ENCODE data around the gene MAP3K19. TPM values are rescaled to one million over a fixed set of nuclear protein-coding genes. Genes with fewer than 3 reads are reported as not detected.

The MAP3K19 gene
- total RNA-seq, 1 experiment from 2014 or later: not detected

DNA sequence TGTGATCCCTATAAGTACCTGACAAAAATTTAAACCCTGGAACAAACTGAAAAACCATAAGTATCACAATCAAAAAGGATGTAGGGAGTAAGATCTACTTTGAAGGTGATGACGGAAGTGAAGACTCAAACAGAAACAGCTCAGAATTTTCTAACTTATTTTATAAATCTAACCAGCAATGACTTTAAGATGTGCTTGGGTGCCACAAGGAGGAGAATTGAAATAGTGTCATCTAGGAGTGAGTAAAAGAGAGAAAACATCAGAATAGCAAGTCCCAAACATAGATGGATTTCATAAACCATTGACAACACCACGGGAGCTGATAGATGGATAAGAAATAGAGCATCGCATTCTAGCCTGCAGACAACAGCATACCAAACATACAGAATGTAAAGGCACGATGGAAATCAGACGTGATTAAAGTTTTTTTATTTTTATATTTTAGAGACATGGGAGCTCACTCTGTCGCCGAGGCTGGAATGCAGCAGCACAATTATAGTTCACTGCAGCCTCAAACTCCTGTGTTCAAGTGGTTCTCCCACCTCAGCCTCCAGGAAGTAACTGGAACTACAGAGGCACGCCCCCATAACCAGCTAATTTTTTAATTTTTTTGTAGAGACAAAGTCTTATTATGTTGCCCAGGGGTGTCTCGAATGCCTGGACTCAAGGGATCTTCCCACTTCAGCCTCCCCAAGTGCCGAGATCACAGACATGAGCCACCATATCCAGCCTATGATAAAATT, 36.9 kb downstream of the MAP3K19 start:
- no peaks in the 10 kb centered on the region for H4K20me1 ChIP-seq (ENCODE audit: low read length)
- no peaks in the 10 kb centered on the region for H3K9me3 ChIP-seq (ENCODE audit: low read length)
- ChIA-PET POLR2A (ENCODE audit: unreplicated experiment) (no interaction called here), CTCF (no interaction called here)
- no peaks in the 10 kb centered on the region for H3K9me2 ChIP-seq (replicated peaks; ENCODE audit: low read length)
- H3K4me1 ChIP-seq (ENCODE audit: insufficient read depth, low read length): no peaks in the 10 kb centered on the region
- no peaks in the 10 kb centered on the region for H3F3A ChIP-seq (ENCODE audit: low read length, unreplicated experiment)
- no peak overlapping the region for H3K27ac ChIP-seq (ENCODE audit: low read length)
- no peak for ATAC-seq
- DNase-seq: no peak
- H3K9ac ChIP-seq (ENCODE audit: low read length): no peak overlapping the region
- no TSS peak for BruUV-seq (replicated peaks)
- no peaks in the 10 kb centered on the region for H3K36me3 ChIP-seq (ENCODE audit: low read depth, low read length)
- intact Hi-C loops (cut with micrococcal nuclease): no loop called here
- TF ChIP-seq, protein P1, sequence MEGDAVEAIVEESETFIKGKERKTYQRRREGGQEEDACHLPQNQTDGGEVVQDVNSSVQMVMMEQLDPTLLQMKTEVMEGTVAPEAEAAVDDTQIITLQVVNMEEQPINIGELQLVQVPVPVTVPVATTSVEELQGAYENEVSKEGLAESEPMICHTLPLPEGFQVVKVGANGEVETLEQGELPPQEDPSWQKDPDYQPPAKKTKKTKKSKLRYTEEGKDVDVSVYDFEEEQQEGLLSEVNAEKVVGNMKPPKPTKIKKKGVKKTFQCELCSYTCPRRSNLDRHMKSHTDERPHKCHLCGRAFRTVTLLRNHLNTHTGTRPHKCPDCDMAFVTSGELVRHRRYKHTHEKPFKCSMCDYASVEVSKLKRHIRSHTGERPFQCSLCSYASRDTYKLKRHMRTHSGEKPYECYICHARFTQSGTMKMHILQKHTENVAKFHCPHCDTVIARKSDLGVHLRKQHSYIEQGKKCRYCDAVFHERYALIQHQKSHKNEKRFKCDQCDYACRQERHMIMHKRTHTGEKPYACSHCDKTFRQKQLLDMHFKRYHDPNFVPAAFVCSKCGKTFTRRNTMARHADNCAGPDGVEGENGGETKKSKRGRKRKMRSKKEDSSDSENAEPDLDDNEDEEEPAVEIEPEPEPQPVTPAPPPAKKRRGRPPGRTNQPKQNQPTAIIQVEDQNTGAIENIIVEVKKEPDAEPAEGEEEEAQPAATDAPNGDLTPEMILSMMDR (conservative IDR thresholded peaks at IDR 0.05; ENCODE audit: low read depth, low read length): no peak
- TF ChIP-seq EZH2 (IDR thresholded peaks at IDR 0.05; ENCODE audit: low read length, unreplicated experiment) (no peak), EZH2phosphoT487 (IDR thresholded peaks at IDR 0.05; ENCODE audit: borderline replicate concordance, low read length) (no peak)
- no peaks in the 10 kb centered on the region for H3K27me3 ChIP-seq (ENCODE audit: low read length)
- H3K79me2 ChIP-seq (ENCODE audit: low read length): no peaks in the 10 kb centered on the region
- H3K4me3 ChIP-seq (ENCODE audit: low read length): no peak overlapping the region
- no peak overlapping the region for H3K4me2 ChIP-seq (ENCODE audit: low read length)
- no peak overlapping the region for H2AFZ ChIP-seq (ENCODE audit: low read length)

DNA sequence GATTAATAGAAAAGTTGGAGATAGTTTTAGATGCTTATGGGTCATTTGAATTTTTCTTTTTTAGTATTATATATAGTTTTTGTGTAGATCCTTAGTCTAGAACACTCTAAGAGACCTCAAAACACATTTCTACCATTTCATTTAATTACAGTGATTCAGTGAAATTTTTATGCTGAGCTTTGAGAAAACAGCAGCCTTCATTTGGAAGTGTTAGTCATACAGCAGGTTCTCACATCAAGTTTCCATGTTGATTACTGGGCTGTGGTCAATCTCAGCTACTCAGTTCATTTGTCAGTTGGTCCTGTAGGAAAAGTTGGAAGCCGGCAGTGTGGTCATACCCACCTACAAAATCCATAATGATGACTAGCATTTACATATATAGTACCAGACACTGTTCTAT, 37.9 kb downstream of the MAP3K19 start:
- no peaks in the 10 kb centered on the region for H3K27me3 ChIP-seq (ENCODE audit: low read length)
- intact Hi-C loops (cut with micrococcal nuclease): loop anchor here (10.0 kb wide), 1 partner anchor 585 kb away; no protein-coding TSS in a partner anchor
- H3K4me3 ChIP-seq (ENCODE audit: low read length): no peak overlapping the region
- BruUV-seq (replicated peaks): no TSS peak
- no peak for DNase-seq
- no peak overlapping the region for H3K4me2 ChIP-seq (ENCODE audit: low read length)
- no peak overlapping the region for H3K27ac ChIP-seq (ENCODE audit: low read length)
- ChIA-PET CTCF (no interaction called here), POLR2A (ENCODE audit: unreplicated experiment) (no interaction called here)
- H3K4me1 ChIP-seq (ENCODE audit: insufficient read depth, low read length): no peaks in the 10 kb centered on the region
- no peaks in the 10 kb centered on the region for H3K9me2 ChIP-seq (replicated peaks; ENCODE audit: low read length)
- no peak for ATAC-seq
- no peaks in the 10 kb centered on the region for H3K9me3 ChIP-seq (ENCODE audit: low read length)
- H3K9ac ChIP-seq (ENCODE audit: low read length): no peak overlapping the region
- no peaks in the 10 kb centered on the region for H4K20me1 ChIP-seq (ENCODE audit: low read length)
- no peaks in the 10 kb centered on the region for H3K36me3 ChIP-seq (ENCODE audit: low read depth, low read length)
- no peak overlapping the region for H2AFZ ChIP-seq (ENCODE audit: low read length)
- TF ChIP-seq, protein P1 (conservative IDR thresholded peaks at IDR 0.05; ENCODE audit: low read depth, low read length): no peak
- TF ChIP-seq EZH2 (IDR thresholded peaks at IDR 0.05; ENCODE audit: low read length, unreplicated experiment) (no peak), EZH2phosphoT487 (IDR thresholded peaks at IDR 0.05; ENCODE audit: borderline replicate concordance, low read length) (no peak)
- H3F3A ChIP-seq (ENCODE audit: low read length, unreplicated experiment): no peaks in the 10 kb centered on the region
- no peaks in the 10 kb centered on the region for H3K79me2 ChIP-seq (ENCODE audit: low read length)

- CTCF ChIA-PET: interaction anchor here (0.7 kb wide), 1 partner anchor 633 kb away, joined by 4 read pairs; no protein-coding TSS in a partner anchor
- Histone ChIP-seq H3K9ac (ENCODE audit: low read length) (no peak overlapping the region), H3K4me1 (ENCODE audit: insufficient read depth, low read length) (no peaks in the 10 kb centered on the region), H3K36me3 (ENCODE audit: low read depth, low read length) (no peaks in the 10 kb centered on the region), H3F3A (ENCODE audit: low read length, unreplicated experiment) (no peaks in the 10 kb centered on the region), H3K9me3 (ENCODE audit: low read length) (no peaks in the 10 kb centered on the region), H3K9me2 (replicated peaks; ENCODE audit: low read length) (no peaks in the 10 kb centered on the region), H3K79me2 (ENCODE audit: low read length) (no peaks in the 10 kb centered on the region), H3K4me2 (ENCODE audit: low read length) (no peak overlapping the region), H3K4me3 (ENCODE audit: low read length) (no peak overlapping the region), H2AFZ (ENCODE audit: low read length) (no peak overlapping the region), H3K27ac (ENCODE audit: low read length) (no peak overlapping the region), H3K27me3 (ENCODE audit: low read length) (no peaks in the 10 kb centered on the region), H4K20me1 (ENCODE audit: low read length) (no peaks in the 10 kb centered on the region)
- TF ChIP-seq, protein P1 (conservative IDR thresholded peaks at IDR 0.05; ENCODE audit: low read depth, low read length): no peak
- TF ChIP-seq EZH2 (IDR thresholded peaks at IDR 0.05; ENCODE audit: low read length, unreplicated experiment) (no peak), EZH2phosphoT487 (IDR thresholded peaks at IDR 0.05; ENCODE audit: borderline replicate concordance, low read length) (no peak)
- no peak for ATAC-seq
- POLR2A ChIA-PET (ENCODE audit: unreplicated experiment): interaction anchor here (0.6 kb wide), 1 partner anchor 17 kb away, joined by 3 read pairs; no protein-coding TSS in a partner anchor
- intact Hi-C loops (cut with micrococcal nuclease): loop anchor here (2.0 to 10.0 kb wide), 2 partner anchors 589 to 705 kb away; no protein-coding TSS in a partner anchor
- BruUV-seq (replicated peaks): no TSS peak
- DNase-seq: no peak
Observed at GRCh38 chr2:135005753-135006152, 41.5 kb downstream of the MAP3K19 start.
